ENCODE results near the gene CCL17.
A peak's percentile ranks its signal among the peaks of the same experiment; 100 is the strongest.
"Not testable (repeated sequence)": the region's sequence is repeated elsewhere in the genome, so short reads cannot be mapped to it uniquely, and the experiment has no call there.

Gene CCL17

DNA sequence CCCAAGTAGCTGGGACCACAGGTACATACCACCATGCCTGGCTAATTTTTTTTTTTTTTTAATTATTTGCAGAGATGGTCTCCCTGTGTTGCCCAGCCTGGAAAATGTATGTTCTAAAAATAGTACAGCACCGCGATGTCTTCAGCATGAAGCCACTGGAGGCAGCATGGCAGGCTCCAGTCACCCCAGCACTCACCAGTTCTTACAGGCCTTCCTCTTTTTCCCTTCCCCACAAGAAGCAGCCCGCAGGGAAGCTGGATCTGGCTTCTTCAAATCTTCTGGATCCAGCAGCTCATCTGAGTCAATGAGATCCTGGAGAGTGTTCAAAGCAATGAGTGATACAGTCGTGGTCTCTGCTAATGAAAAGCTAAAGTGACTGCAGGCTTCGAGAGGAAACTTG lies 26.4 kb downstream of the CCL17 start:
- Histone ChIP-seq H3K4me1 (ENCODE audit: control insufficient read depth, insufficient read depth, low read length) (no peaks in the 10 kb centered on the region), H3K9me3 (ENCODE audit: control insufficient read depth, low read length) (no peaks in the 10 kb centered on the region), H3K27me3 (ENCODE audit: control insufficient read depth, insufficient read depth, low read length, poor library complexity, severe bottlenecking) (no peaks in the 10 kb centered on the region), H3K36me3 (ENCODE audit: control insufficient read depth, insufficient read depth, low read length) (peaks cover 48% of the 10 kb centered on the region), H3K27ac (ENCODE audit: insufficient read depth, low read depth, low read length, poor library complexity, severe bottlenecking) (no peak overlapping the region), H3K4me3 (ENCODE audit: insufficient read depth, low read depth, low read length) (no peak overlapping the region)
- 92 to 98% methylated on average over 5 of the region's 5 CpGs for WGBS, 2 experiments

DNA sequence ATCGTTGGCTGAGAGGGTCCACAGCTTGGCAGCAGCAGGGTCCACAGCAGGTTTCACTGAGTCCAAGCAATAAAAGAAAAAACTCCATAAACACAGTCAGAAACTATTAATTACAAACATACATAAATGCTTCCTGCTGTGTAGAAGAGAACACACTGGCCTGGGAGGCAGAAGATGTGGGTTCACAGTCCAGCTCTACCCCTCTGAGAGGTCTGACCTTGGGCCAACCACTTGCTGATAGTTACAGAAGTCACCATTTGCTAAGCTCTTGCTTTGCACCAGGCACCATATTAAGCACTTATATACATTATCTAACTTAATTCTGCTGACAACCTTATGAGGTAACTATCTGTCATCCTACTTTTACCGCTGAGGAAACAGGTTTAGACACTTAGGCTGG lies 27.9 kb downstream of the CCL17 start:
- Histone ChIP-seq H3K4me1 (ENCODE audit: control insufficient read depth, insufficient read depth, low read length) (no peaks in the 10 kb centered on the region), H3K4me3 (ENCODE audit: insufficient read depth, low read depth, low read length) (no peak overlapping the region), H3K27ac (ENCODE audit: insufficient read depth, low read depth, low read length, poor library complexity, severe bottlenecking) (no peak overlapping the region), H3K9me3 (ENCODE audit: control insufficient read depth, low read length) (no peaks in the 10 kb centered on the region), H3K36me3 (ENCODE audit: control insufficient read depth, insufficient read depth, low read length) (peaks cover 50% of the 10 kb centered on the region), H3K27me3 (ENCODE audit: control insufficient read depth, insufficient read depth, low read length, poor library complexity, severe bottlenecking) (no peaks in the 10 kb centered on the region)
- 96 to 99% methylated on average over 2 of the region's 2 CpGs for WGBS, 2 experiments

- Histone ChIP-seq H3K36me3 (ENCODE audit: control insufficient read depth, insufficient read depth, low read length) (peaks cover 50% of the 10 kb centered on the region), H3K27me3 (ENCODE audit: control insufficient read depth, insufficient read depth, low read length, poor library complexity, severe bottlenecking) (no peaks in the 10 kb centered on the region), H3K27ac (ENCODE audit: insufficient read depth, low read depth, low read length, poor library complexity, severe bottlenecking) (no peak overlapping the region), H3K9me3 (ENCODE audit: control insufficient read depth, low read length) (no peaks in the 10 kb centered on the region), H3K4me1 (ENCODE audit: control insufficient read depth, insufficient read depth, low read length) (no peaks in the 10 kb centered on the region), H3K4me3 (ENCODE audit: insufficient read depth, low read depth, low read length) (no peak overlapping the region)
- WGBS, 2 experiments: 96 to 97% methylated on average over 3 of the region's 3 CpGs
Measured at GRCh38 chr16:57432989-57433388, 28.4 kb downstream of the CCL17 start.

GRCh38 chr16:57434003-57434402 lies 29.4 kb downstream of the CCL17 start:
- Histone ChIP-seq H3K27me3 (ENCODE audit: control insufficient read depth, insufficient read depth, low read length, poor library complexity, severe bottlenecking) (no peaks in the 10 kb centered on the region), H3K36me3 (ENCODE audit: control insufficient read depth, insufficient read depth, low read length) (peaks cover 52% of the 10 kb centered on the region), H3K4me1 (ENCODE audit: control insufficient read depth, insufficient read depth, low read length) (no peaks in the 10 kb centered on the region), H3K27ac (ENCODE audit: insufficient read depth, low read depth, low read length, poor library complexity, severe bottlenecking) (no peak overlapping the region), H3K9me3 (ENCODE audit: control insufficient read depth, low read length) (no peaks in the 10 kb centered on the region), H3K4me3 (ENCODE audit: insufficient read depth, low read depth, low read length) (no peak overlapping the region)
- 99 to 100% methylated on average over 2 of the region's 2 CpGs for WGBS, 2 experiments

DNA sequence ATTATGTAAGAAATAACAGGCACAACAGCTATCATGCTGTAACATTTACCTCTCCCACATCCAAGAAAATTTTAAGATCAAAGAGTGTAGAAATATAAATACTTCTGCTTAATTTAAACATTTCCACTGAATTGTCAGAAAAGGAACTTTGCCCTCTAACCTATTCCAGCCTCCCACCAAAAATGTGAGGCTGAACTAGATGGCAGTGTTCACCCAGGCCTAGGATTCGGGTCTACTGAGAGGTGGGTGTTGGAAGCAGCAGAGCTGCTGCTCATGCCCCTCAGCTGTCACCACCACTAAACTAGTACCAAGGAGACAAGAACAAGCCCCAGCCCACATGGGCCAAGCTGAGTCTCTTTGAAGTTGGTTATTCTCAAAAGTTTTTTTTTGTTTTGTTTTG lies 31.3 kb downstream of the CCL17 start:
- H3K27me3 ChIP-seq (ENCODE audit: control insufficient read depth, insufficient read depth, low read length, poor library complexity, severe bottlenecking): no peaks in the 10 kb centered on the region
- H3K36me3 ChIP-seq (ENCODE audit: control insufficient read depth, insufficient read depth, low read length): peaks cover 51% of the 10 kb centered on the region
- H3K9me3 ChIP-seq (ENCODE audit: control insufficient read depth, low read length): no peaks in the 10 kb centered on the region
- H3K27ac ChIP-seq (ENCODE audit: insufficient read depth, low read depth, low read length, poor library complexity, severe bottlenecking): no peak overlapping the region
- H3K4me1 ChIP-seq (ENCODE audit: control insufficient read depth, insufficient read depth, low read length): no peaks in the 10 kb centered on the region
- whole genome bisulfite sequencing, 2 experiments: 96 to 100% methylated on average over 1 of the region's 1 CpG
- H3K4me3 ChIP-seq (ENCODE audit: insufficient read depth, low read depth, low read length): no peak overlapping the region

DNA sequence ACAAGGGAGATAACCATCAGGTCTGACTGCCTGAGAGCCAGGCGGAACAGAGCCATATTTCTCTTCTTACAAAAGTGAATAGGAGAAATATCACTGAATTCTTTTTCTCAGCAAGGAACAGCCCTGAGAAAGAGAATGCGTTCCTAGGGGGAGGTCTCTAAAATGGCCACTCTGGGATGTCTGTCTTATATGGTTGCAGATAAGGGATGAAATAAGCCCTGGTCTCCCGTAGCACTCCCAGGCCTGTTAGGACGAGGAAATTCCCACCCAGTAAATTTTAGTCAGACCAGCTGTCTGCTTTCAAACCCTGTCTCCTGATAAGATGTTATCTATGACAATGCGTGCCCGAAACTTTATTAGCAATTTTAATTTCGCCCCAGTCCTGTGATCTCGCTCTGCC lies 35.4 kb downstream of the CCL17 start:
- H3K9me3 ChIP-seq (ENCODE audit: control insufficient read depth, low read length); H3K4me1 ChIP-seq (ENCODE audit: control insufficient read depth, insufficient read depth, low read length); H3K27me3 ChIP-seq (ENCODE audit: control insufficient read depth, insufficient read depth, low read length, poor library complexity, severe bottlenecking); H3K4me3 ChIP-seq (ENCODE audit: insufficient read depth, low read depth, low read length); H3K27ac ChIP-seq (ENCODE audit: insufficient read depth, low read depth, low read length, poor library complexity, severe bottlenecking): not testable (repeated sequence)
- 94% methylated on average over 8 of the region's 8 CpGs for WGBS, 2 experiments
- H3K36me3 ChIP-seq (ENCODE audit: control insufficient read depth, insufficient read depth, low read length): peaks cover 26% of the 10 kb centered on the region

DNA sequence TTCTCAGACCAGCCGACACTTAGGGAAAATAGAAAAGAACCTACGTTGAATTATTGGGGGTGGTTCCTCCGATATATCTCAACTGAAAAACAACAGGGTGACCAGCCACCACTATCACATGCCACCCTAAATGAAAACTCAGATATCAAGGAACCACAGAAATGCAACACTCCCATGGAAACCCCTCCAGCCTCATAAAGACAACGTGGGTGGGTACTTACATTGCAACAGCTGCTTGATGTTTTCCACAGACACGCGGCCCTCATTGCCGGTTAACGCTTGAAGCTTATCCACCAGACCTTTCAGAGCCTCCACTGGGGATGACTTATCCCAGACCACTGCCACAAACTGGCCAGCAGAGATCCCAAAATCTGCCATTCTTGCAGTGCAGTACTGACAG lies 36.0 kb downstream of the CCL17 start:
- H3K9me3 ChIP-seq (ENCODE audit: control insufficient read depth, low read length); H3K4me1 ChIP-seq (ENCODE audit: control insufficient read depth, insufficient read depth, low read length); H3K27ac ChIP-seq (ENCODE audit: insufficient read depth, low read depth, low read length, poor library complexity, severe bottlenecking); H3K4me3 ChIP-seq (ENCODE audit: insufficient read depth, low read depth, low read length); H3K27me3 ChIP-seq (ENCODE audit: control insufficient read depth, insufficient read depth, low read length, poor library complexity, severe bottlenecking): not testable (repeated sequence)
- 98% methylated on average over 8 of the region's 8 CpGs for WGBS, 2 experiments
- peaks cover 22% of the 10 kb centered on the region for H3K36me3 ChIP-seq (ENCODE audit: control insufficient read depth, insufficient read depth, low read length)

DNA sequence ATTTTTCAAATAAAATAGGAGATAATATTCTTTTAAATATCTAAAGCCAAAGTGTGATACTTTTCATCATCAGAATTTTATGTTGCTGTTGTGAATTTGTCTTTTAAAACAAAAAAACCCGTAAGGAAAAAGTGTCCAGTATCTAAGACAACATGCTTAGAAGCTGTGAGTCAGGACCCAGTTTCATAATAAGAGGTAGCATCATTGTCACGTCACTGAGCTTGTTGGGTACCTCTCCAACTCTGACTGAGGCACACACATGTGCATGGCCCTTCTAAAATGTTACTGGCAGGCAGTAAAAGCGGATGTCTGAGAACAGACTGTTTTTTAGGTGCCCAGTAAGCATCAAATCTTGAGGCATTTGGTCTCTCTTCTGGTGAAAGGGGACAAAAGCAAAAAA lies 40.1 kb downstream of the CCL17 start:
- Histone ChIP-seq H3K36me3 (ENCODE audit: control insufficient read depth, insufficient read depth, low read length) (peaks cover 16% of the 10 kb centered on the region), H3K4me3 (ENCODE audit: insufficient read depth, low read depth, low read length) (no peak overlapping the region), H3K4me1 (ENCODE audit: control insufficient read depth, insufficient read depth, low read length) (peaks cover 11% of the 10 kb centered on the region), H3K9me3 (ENCODE audit: control insufficient read depth, low read length) (no peaks in the 10 kb centered on the region), H3K27me3 (ENCODE audit: control insufficient read depth, insufficient read depth, low read length, poor library complexity, severe bottlenecking) (no peaks in the 10 kb centered on the region), H3K27ac (ENCODE audit: insufficient read depth, low read depth, low read length, poor library complexity, severe bottlenecking) (no peak overlapping the region)
- 93 to 94% methylated on average over 3 of the region's 3 CpGs for WGBS, 2 experiments

DNA sequence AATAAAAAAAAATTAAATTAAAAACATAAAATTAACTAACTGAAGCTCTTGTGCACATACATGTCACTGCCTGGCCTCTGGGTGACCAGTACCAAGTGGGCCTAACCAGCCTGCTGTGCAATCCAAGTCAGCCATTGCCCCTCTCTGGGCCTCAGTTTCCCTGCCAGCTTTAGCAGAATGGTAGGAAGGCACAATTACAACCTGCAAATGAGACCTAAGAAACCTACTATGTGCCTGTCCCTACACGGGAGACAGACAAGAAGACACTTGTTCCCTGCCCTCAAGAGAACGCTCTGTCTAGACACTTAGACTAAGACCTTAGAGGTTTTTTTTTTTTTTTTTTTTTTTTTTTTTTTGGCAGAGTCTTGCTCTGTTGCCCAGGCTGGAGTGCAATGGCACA lies 40.9 kb downstream of the CCL17 start:
- no peak overlapping the region for H3K4me3 ChIP-seq (ENCODE audit: insufficient read depth, low read depth, low read length)
- WGBS, 2 experiments: 96 to 100% methylated on average over 2 of the region's 2 CpGs
- H3K27me3 ChIP-seq (ENCODE audit: control insufficient read depth, insufficient read depth, low read length, poor library complexity, severe bottlenecking): no peaks in the 10 kb centered on the region
- peaks cover 11% of the 10 kb centered on the region for H3K4me1 ChIP-seq (ENCODE audit: control insufficient read depth, insufficient read depth, low read length)
- H3K9me3 ChIP-seq (ENCODE audit: control insufficient read depth, low read length): no peaks in the 10 kb centered on the region
- H3K36me3 ChIP-seq (ENCODE audit: control insufficient read depth, insufficient read depth, low read length): peaks cover 11% of the 10 kb centered on the region
- H3K27ac ChIP-seq (ENCODE audit: insufficient read depth, low read depth, low read length, poor library complexity, severe bottlenecking): no peak overlapping the region

GRCh38 chr16:57446531-57447185 lies 42.1 kb downstream of the CCL17 start:
- Histone ChIP-seq H3K9me3 (ENCODE audit: control insufficient read depth, low read length) (no peaks in the 10 kb centered on the region), H3K4me1 (ENCODE audit: control insufficient read depth, insufficient read depth, low read length) (peaks cover 11% of the 10 kb centered on the region), H3K36me3 (ENCODE audit: control insufficient read depth, insufficient read depth, low read length) (no peaks in the 10 kb centered on the region), H3K4me3 (ENCODE audit: insufficient read depth, low read depth, low read length) (peak overlapping the region; percentile 100), H3K27ac (ENCODE audit: insufficient read depth, low read depth, low read length, poor library complexity, severe bottlenecking) (peak overlapping the region; percentile 46), H3K27me3 (ENCODE audit: control insufficient read depth, insufficient read depth, low read length, poor library complexity, severe bottlenecking) (no peaks in the 10 kb centered on the region)
- 7% methylated on average over 28 of the region's 28 CpGs for WGBS, 2 experiments
